Psoas muscle (tissue), 8 donors: Measurements from ENCODE around the gene CCDC92B. TPM values are rescaled to one million over a fixed set of nuclear protein-coding genes. Genes with fewer than 3 reads are reported as not detected.
A peak's percentile ranks its signal among the peaks of the same experiment; 100 is the strongest.

Experiments used
- ATAC-seq, 4 donors: fragments of 200-7000 bp; cut with Tn5 transposase; one replicate each; pipeline ENCODE4 v1.9.1; 2020; ENCODE audit warnings: moderate library complexity in 3 of 4, mild to moderate bottlenecking in 2 of 4
- DNase-seq, 2 donors: peaks; one replicate each; pipeline ENCODE4 v3.0.0-alpha.2; 2020
- H3K27ac ChIP-seq: fragments of 200-600 bp; one replicate; pipeline ENCODE4 v1.8.0; 2022
- H3K27me3 ChIP-seq, 3 donors: fragments of 200-600 bp in 1 of 3; one replicate each; pipeline versions ENCODE4 v1.6.1 to v1.8.0; 2013 to 2022; ENCODE audit warnings: low read length in 2 of 3, mild to moderate bottlenecking in 2 of 3, moderate library complexity in 1 of 3; ENCODE audit not compliant: insufficient read depth in 3 of 3
- H3K36me3 ChIP-seq, 2 donors: fragments of 200-600 bp in 1 of 2; one replicate each; pipeline versions ENCODE4 v1.6.1 to v1.8.0; 2013 to 2022; ENCODE audit warnings: low read depth in 1 of 2, mild to moderate bottlenecking in 1 of 2, moderate library complexity in 1 of 2; ENCODE audit not compliant: insufficient read depth in 1 of 2
- H3K4me1 ChIP-seq: fragments of 200-600 bp; one replicate; pipeline ENCODE4 v1.8.0; 2022
- H3K4me3 ChIP-seq: fragments of 200-600 bp; one replicate; pipeline ENCODE4 v1.8.0; 2022; ENCODE audit warnings: mild to moderate bottlenecking
- H3K9me3 ChIP-seq: fragments of 200-600 bp; one replicate; pipeline ENCODE4 v1.8.0; 2022
- WGBS, 3 donors: extraction: QIAGEN DNeasy Blood & Tissue Kit; methylation state at CpG; one replicate each; pipeline versions ENCODE4 v1.1.6 to v1.1.7; 2013; 5-methylcytosine and 5-hydroxymethylcytosine counted together
- intact Hi-C, 2 donors: fragments of 100-400 bp; cut with DNase I; formaldehyde crosslinking; loops; one replicate each; pipeline versions ENCODE4 v1.11.0 to v1.14.2; 2022
- polyA plus RNA-seq, 3 donors: library from polyadenylated mRNA; stranded (reverse); fragments of 200-250 nt; gene quantifications; one replicate each; pipeline ENCODE4 v1.2.3, GENCODE V29; 2013
- total RNA-seq, 4 donors: library from RNA; stranded (reverse); fragmentation: NEBNext Ultra II Directional in 2 of 4; extraction: Animal tissue kit (Norgen Biotek cat#: 25700) in 2 of 4; gene quantifications; one replicate each; pipeline versions ENCODE4 v1.2.1 to v1.2.4, GENCODE V29; 2021 to 2023
- TF ChIP-seq, protein P1 (sequence below): fragments of 200-600 bp; IDR thresholded peaks from one replicate; pipeline ENCODE4 v1.8.0; 2022; ENCODE audit warnings: antibody characterized with exemption
- donor health status: healthy with polysubstance abuse.
- donor health status: DM: no; HTN: no; CAD: no; lungs with moderate emphysema.
- donor health status: Bipolar disorder and iron deficiency.
- donor health status: healthy.
- donor health status: DM: yes; HTN: yes; CAD: no.
- donor health status: DM: no; HTN: no; CAD: no.
- donor health status: DM: no; HTN: no; CAD: no.
- donor health status: DM: yes; HTN: yes; CAD: no.

CCDC92B gene
- total and polyA plus RNA-seq, 7 donors: 0.01 to 0.23 (median 0.07) TPM; not detected in 3

DNA sequence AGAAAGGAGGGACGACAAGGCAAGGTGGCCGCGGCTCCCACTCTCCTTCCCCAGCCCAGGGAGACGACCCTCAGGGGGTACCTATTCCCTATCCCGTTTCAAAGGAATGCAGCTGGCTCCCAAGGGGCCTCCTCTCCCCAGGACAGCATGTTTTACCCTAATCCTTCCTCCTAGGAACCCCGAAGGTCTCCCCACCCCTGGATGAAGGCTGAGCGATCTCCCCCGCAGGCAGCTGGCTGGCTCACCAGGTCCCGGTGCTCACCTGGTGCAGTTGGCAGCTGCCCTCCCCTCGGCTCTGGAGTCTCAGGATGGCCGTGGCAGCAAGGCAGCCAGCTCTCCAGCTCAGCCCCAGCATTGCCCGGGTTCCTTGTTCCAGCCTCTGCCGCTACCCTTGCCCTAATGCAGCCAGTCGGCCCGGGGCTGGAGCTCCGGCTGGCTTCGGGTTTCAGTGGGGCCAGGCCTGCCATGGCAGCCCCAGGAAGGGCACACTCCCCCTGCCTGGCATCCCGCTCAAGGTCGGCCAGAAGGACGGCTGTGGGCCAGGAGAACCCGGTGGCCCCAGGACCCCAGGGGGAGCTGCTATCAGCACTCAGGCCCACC lies 42.4 kb downstream of the CCDC92B start:
- H3K27me3 ChIP-seq: no peaks in the 10 kb centered on the region
- 25 to 34% (median 28%) methylated on average over 20 to 21 of the region's 21 CpGs for WGBS, 3 donors
- DNase-seq (peak; percentile 46 to 80), ATAC-seq (peak; percentile 7 to 44 (median 31))
- peaks cover 3 to 24% of the 10 kb centered on the region in 2 donors for H3K36me3 ChIP-seq
- H3K27ac ChIP-seq: peak overlapping the region; percentile 91
- TF ChIP-seq, protein P1, sequence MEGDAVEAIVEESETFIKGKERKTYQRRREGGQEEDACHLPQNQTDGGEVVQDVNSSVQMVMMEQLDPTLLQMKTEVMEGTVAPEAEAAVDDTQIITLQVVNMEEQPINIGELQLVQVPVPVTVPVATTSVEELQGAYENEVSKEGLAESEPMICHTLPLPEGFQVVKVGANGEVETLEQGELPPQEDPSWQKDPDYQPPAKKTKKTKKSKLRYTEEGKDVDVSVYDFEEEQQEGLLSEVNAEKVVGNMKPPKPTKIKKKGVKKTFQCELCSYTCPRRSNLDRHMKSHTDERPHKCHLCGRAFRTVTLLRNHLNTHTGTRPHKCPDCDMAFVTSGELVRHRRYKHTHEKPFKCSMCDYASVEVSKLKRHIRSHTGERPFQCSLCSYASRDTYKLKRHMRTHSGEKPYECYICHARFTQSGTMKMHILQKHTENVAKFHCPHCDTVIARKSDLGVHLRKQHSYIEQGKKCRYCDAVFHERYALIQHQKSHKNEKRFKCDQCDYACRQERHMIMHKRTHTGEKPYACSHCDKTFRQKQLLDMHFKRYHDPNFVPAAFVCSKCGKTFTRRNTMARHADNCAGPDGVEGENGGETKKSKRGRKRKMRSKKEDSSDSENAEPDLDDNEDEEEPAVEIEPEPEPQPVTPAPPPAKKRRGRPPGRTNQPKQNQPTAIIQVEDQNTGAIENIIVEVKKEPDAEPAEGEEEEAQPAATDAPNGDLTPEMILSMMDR: no peak
- peak overlapping the region; percentile 82 for H3K4me3 ChIP-seq
- no peaks in the 10 kb centered on the region for H3K9me3 ChIP-seq
- peaks cover 51% of the 10 kb centered on the region for H3K4me1 ChIP-seq
- intact Hi-C loops: loop anchor here (2.0 to 10.0 kb wide), 5 partner anchors 20 to 290 kb away; partner anchors contain the start of gene METTL16 (in 2 of the 2)

DNA sequence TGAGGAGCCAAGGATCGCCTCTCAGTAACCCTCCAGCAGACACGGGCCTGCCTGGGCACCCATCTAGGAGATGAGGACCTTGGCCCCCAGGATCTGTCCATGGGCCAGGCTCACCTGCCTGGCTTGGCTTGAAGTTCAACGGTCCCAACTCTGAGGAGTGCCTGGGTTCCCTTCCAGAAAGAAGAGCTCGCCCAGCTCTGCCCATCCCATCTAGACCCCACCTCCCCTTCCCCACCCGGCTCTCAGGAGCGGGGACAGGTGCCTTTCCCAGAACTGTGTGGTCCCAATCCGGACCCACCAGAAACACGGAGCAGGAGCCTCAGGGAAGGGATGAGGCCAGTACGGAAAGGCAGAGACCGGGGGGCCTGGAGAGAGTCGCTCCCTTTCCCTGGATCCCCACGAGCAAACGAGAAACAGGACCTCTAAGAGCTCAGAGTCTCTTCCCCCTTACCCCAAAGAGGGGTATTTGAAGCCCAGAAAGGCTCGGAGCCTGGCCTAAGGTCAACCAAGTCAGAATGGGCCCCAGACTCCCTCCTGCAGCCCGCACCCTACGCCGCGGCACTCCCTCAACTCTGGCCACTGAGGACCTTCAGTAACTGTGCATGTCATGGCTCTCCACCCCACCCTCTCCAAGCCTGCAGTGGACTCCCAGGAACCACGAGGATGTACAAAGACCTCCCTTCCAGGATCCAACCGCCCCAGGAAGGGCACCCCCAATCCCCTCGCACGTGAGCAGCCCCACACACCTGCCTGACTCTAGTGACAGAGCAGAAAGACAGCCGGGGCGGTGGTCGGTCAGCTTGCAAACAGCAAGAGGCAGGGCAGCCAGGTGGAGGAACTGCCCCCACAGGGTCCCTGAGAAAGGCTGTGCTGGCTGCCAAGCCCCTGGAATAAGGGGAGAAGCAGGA lies 43.3 kb downstream of the CCDC92B start:
- DNase-seq (peak in 1 of 2 donors; percentile 45), ATAC-seq (no peak)
- whole genome bisulfite sequencing, 3 donors: 65 to 85% (median 70%) methylated on average over 24 to 25 of the region's 25 CpGs
- Histone ChIP-seq H3K4me3 (peak overlapping the region; percentile 82), H3K36me3 (peaks cover 3 to 33% of the 10 kb centered on the region in 2 donors), H3K4me1 (peaks cover 51% of the 10 kb centered on the region), H3K27me3 (no peaks in the 10 kb centered on the region), H3K9me3 (no peaks in the 10 kb centered on the region), H3K27ac (peak overlapping the region; percentile 91)
- intact Hi-C loops: loop anchor here (2.0 to 10.0 kb wide), 5 partner anchors 19 to 289 kb away; partner anchors contain the start of gene METTL16 (in 2 of the 2)
- TF ChIP-seq, protein P1: no peak

DNA sequence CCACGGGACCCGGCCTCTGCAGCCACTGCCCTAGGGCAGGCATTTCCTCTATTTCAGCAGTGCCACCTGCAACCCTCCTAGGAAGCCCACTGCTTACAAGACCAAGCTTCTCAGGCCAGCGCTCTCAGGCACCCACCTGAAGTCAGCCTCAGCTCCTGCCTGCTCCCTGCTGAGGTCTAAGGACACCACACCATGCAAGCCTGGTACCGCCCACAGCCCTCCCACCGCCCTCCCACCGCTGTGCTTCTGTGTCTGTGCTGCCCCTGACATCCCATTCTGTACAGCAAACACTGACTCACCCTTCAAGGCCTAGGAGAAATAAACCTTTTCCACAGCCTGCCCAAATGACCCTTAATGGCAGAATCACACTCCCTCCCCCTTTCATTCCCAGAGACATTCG lies 44.2 kb downstream of the CCDC92B start:
- H3K4me3 ChIP-seq: no peak overlapping the region
- intact Hi-C loops: loop anchor here (5.0 to 10.0 kb wide), 3 partner anchors 190 to 288 kb away; partner anchors contain the start of gene METTL16 (in 2 of the 2)
- no peaks in the 10 kb centered on the region for H3K9me3 ChIP-seq
- H3K27me3 ChIP-seq: no peaks in the 10 kb centered on the region
- ATAC-seq (no peak), DNase-seq (peak in 1 of 2 donors; percentile 43)
- WGBS, 3 donors: 81 to 82% (median 82%) methylated on average over 7 of the region's 7 CpGs
- TF ChIP-seq, protein P1: no peak
- peaks cover 51% of the 10 kb centered on the region for H3K4me1 ChIP-seq
- H3K27ac ChIP-seq: no peak overlapping the region
- peaks cover 3 to 41% of the 10 kb centered on the region in 2 donors for H3K36me3 ChIP-seq

DNA sequence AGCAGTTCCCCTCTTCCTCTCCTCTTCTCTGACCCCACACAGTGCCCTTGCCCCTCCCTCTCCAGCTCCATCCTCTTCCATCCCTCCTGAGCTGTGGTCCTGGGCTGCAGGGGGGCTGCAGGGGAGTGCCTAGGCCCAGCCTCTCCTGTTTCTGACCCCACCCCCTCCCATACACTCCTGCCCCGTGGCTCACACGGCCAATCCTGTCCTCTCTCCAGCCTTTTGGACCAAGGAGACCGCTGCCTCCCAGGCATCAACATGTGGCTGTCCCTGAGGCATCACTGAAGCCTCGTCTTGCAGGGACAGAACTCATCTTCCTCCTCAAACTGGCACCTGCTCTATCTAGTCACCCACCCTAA lies 44.6 kb downstream of the CCDC92B start:
- peak in 1 of 2 donors; percentile 41 for DNase-seq
- intact Hi-C loops: loop anchor here (5.0 to 10.0 kb wide), 3 partner anchors 190 to 288 kb away; partner anchors contain the start of gene METTL16 (in 2 of the 2)
- Histone ChIP-seq H3K4me3 (no peak overlapping the region), H3K36me3 (peaks cover 3 to 45% of the 10 kb centered on the region in 2 donors), H3K9me3 (no peaks in the 10 kb centered on the region), H3K4me1 (peaks cover 47% of the 10 kb centered on the region), H3K27ac (peak overlapping the region; percentile 16), H3K27me3 (no peaks in the 10 kb centered on the region)
- 49 to 60% (median 54%) methylated on average over 4 of the region's 4 CpGs for WGBS, 3 donors
- no peak for ATAC-seq
- TF ChIP-seq, protein P1: no peak
